COR-L47 (cell line): Measurements from ENCODE around the gene SLC9A6.
"Not testable (repeated sequence)": the region's sequence is repeated elsewhere in the genome, so short reads cannot be mapped to it uniquely, and the experiment has no call there.

Experiments
- DNase-seq: peaks from one replicate; lab custom pipeline; 2025; lab: John Stamatoyannopoulos, UW

SLC9A6 gene

GRCh38 chrX:136029766-136030165 lies 44.5 kb downstream of the SLC9A6 start:
- no peak for DNase-seq

GRCh38 chrX:136030303-136031191 lies 45.3 kb downstream of the SLC9A6 start:
- DNase-seq, result no peak

- no peak for DNase-seq
Observed at GRCh38 chrX:136031626-136032025, 46.4 kb downstream of the SLC9A6 start.

GRCh38 chrX:136032370-136032769 lies 47.1 kb downstream of the SLC9A6 start:
- no peak for DNase-seq

- no peak for DNase-seq
Observed at GRCh38 chrX:136034668-136035067, 49.4 kb downstream of the SLC9A6 start.

GRCh38 chrX:136035663-136036062 lies 50.4 kb downstream of the SLC9A6 start:
- no peak for DNase-seq

GRCh38 chrX:136039485-136039884 lies 54.2 kb downstream of the SLC9A6 start:
- DNase-seq, result no peak

GRCh38 chrX:136039968-136040367 lies 54.7 kb downstream of the SLC9A6 start:
- DNase-seq, result no peak

- no peak for DNase-seq
Observed at GRCh38 chrX:136041254-136041812, 56.1 kb downstream of the SLC9A6 start.

GRCh38 chrX:136045008-136045407 lies 59.8 kb downstream of the SLC9A6 start:
- DNase-seq, result no peak

GRCh38 chrX:136046295-136047015 lies 61.2 kb downstream of the SLC9A6 start:
- DNase-seq, result no peak

GRCh38 chrX:136047016-136047642 lies 61.9 kb downstream of the SLC9A6 start:
- DNase-seq, result no peak

GRCh38 chrX:136047969-136048368 lies 62.7 kb downstream of the SLC9A6 start:
- no peak for DNase-seq

GRCh38 chrX:136048446-136048845 lies 63.2 kb downstream of the SLC9A6 start:
- no peak for DNase-seq

GRCh38 chrX:136049608-136050007 lies 64.4 kb downstream of the SLC9A6 start:
- no peak for DNase-seq

GRCh38 chrX:136050875-136051274 lies 65.6 kb downstream of the SLC9A6 start:
- not testable (repeated sequence) for DNase-seq

GRCh38 chrX:136051611-136052010 lies 66.4 kb downstream of the SLC9A6 start:
- DNase-seq, result no peak

- no peak for DNase-seq
Observed at GRCh38 chrX:136055651-136056221, 70.5 kb downstream of the SLC9A6 start.

- no peak for DNase-seq
Observed at GRCh38 chrX:136057567-136057966, 72.3 kb downstream of the SLC9A6 start.

- no peak for DNase-seq
Observed at GRCh38 chrX:136059350-136059749, 74.1 kb downstream of the SLC9A6 start.

- no peak for DNase-seq
Observed at GRCh38 chrX:136061286-136061685, 76.1 kb downstream of the SLC9A6 start.

GRCh38 chrX:136061696-136062095 lies 76.5 kb downstream of the SLC9A6 start:
- no peak for DNase-seq
